ENCODE measurements around the gene ZSCAN9. TPM values are rescaled to one million over a fixed set of nuclear protein-coding genes. Genes with fewer than 3 reads are reported as not detected.
A peak's percentile ranks its signal among the peaks of the same experiment; 100 is the strongest.

ZSCAN9 gene
- total RNA-seq, 1 donor from 2014 or later = 27.1 TPM

- peaks cover 86% of the 10 kb centered on the region for H3K27me3 Mint-ChIP-seq
- H3K36me3 Mint-ChIP-seq = no peaks in the 10 kb centered on the region
- TF ChIP-seq, protein P1, sequence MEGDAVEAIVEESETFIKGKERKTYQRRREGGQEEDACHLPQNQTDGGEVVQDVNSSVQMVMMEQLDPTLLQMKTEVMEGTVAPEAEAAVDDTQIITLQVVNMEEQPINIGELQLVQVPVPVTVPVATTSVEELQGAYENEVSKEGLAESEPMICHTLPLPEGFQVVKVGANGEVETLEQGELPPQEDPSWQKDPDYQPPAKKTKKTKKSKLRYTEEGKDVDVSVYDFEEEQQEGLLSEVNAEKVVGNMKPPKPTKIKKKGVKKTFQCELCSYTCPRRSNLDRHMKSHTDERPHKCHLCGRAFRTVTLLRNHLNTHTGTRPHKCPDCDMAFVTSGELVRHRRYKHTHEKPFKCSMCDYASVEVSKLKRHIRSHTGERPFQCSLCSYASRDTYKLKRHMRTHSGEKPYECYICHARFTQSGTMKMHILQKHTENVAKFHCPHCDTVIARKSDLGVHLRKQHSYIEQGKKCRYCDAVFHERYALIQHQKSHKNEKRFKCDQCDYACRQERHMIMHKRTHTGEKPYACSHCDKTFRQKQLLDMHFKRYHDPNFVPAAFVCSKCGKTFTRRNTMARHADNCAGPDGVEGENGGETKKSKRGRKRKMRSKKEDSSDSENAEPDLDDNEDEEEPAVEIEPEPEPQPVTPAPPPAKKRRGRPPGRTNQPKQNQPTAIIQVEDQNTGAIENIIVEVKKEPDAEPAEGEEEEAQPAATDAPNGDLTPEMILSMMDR (conservative IDR thresholded peaks at IDR 0.05) = no peak
- no peak for DNase-seq (ENCODE audit: extremely low spot score, unreplicated experiment)
- H3K27ac Mint-ChIP-seq = no peak overlapping the region
- no peak overlapping the region for H3K4me3 Mint-ChIP-seq
- peaks cover 11% of the 10 kb centered on the region for H3K4me1 Mint-ChIP-seq (ENCODE audit: unreplicated experiment)
- H3K9me3 Mint-ChIP-seq = peaks cover 4% of the 10 kb centered on the region
These were observed 21.9 kb upstream of the ZSCAN9 start for GRCh38 chr6:28203201-28203600.

GRCh38 chr6:28205879-28206278 is 19.2 kb upstream of the ZSCAN9 start:
- no peak for DNase-seq (ENCODE audit: extremely low spot score, unreplicated experiment)
- peaks cover 15% of the 10 kb centered on the region for H3K4me1 Mint-ChIP-seq (ENCODE audit: unreplicated experiment)
- H3K27ac Mint-ChIP-seq = no peak overlapping the region
- TF ChIP-seq, protein P1 (conservative IDR thresholded peaks at IDR 0.05) = no peak
- H3K9me3 Mint-ChIP-seq = peaks cover 4% of the 10 kb centered on the region
- peak overlapping the region; percentile 98 for H3K4me3 Mint-ChIP-seq
- peaks cover 88% of the 10 kb centered on the region for H3K27me3 Mint-ChIP-seq
- no peaks in the 10 kb centered on the region for H3K36me3 Mint-ChIP-seq

- H3K9me3 Mint-ChIP-seq = peaks cover 4% of the 10 kb centered on the region
- peaks cover 90% of the 10 kb centered on the region for H3K27me3 Mint-ChIP-seq
- DNase-seq (ENCODE audit: extremely low spot score, unreplicated experiment) = no peak
- H3K27ac Mint-ChIP-seq = no peak overlapping the region
- no peaks in the 10 kb centered on the region for H3K36me3 Mint-ChIP-seq
- H3K4me3 Mint-ChIP-seq = peak overlapping the region; percentile 98
- TF ChIP-seq, protein P1 (conservative IDR thresholded peaks at IDR 0.05) = no peak
- H3K4me1 Mint-ChIP-seq (ENCODE audit: unreplicated experiment) = peaks cover 15% of the 10 kb centered on the region
These were observed 18.5 kb upstream of the ZSCAN9 start for GRCh38 chr6:28206527-28206926.

- no peaks in the 10 kb centered on the region for H3K36me3 Mint-ChIP-seq
- TF ChIP-seq, protein P1 (conservative IDR thresholded peaks at IDR 0.05) = no peak
- peak overlapping the region; percentile 98 for H3K4me3 Mint-ChIP-seq
- H3K9me3 Mint-ChIP-seq = peaks cover 4% of the 10 kb centered on the region
- H3K4me1 Mint-ChIP-seq (ENCODE audit: unreplicated experiment) = peaks cover 15% of the 10 kb centered on the region
- DNase-seq (ENCODE audit: extremely low spot score, unreplicated experiment) = no peak
- H3K27me3 Mint-ChIP-seq = peaks cover 90% of the 10 kb centered on the region
- H3K27ac Mint-ChIP-seq = peak overlapping the region; percentile 70
These were observed 18.1 kb upstream of the ZSCAN9 start for GRCh38 chr6:28206928-28207509.

DNA sequence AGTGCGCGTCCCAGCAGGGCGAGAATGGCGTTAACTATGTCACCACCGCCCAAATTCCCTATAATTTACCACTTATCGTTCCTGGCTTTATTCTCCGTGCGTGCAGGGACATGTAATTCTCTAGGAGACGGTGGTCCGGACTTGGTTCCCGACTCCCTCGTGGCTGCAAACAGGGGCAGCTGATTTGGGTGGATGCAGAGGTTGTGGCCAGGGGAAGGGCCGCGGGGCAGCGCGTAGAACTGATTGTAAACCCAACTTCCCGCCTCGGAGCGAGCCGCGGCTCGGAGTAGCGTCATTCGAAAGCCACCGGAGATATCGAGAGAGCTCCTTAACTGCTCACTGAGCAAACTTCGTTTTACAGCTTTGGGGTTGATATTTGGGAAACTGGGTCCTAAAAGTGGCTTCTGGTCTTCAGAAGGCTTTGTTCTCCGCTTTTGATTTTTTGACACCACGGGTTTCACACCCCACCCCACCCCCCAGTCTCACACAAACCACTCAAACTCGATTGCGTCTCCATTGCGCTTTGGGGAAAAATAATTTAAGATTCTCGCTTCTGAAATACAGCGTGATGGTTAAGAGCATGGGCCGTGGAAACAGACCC is 17.5 kb upstream of the ZSCAN9 start:
- peaks cover 20% of the 10 kb centered on the region for H3K4me1 Mint-ChIP-seq (ENCODE audit: unreplicated experiment)
- H3K27me3 Mint-ChIP-seq = peaks cover 91% of the 10 kb centered on the region
- peak overlapping the region; percentile 70 for H3K27ac Mint-ChIP-seq
- no peak for DNase-seq (ENCODE audit: extremely low spot score, unreplicated experiment)
- H3K36me3 Mint-ChIP-seq = no peaks in the 10 kb centered on the region
- H3K4me3 Mint-ChIP-seq = peak overlapping the region; percentile 98
- H3K9me3 Mint-ChIP-seq = peaks cover 4% of the 10 kb centered on the region
- TF ChIP-seq, protein P1 (conservative IDR thresholded peaks at IDR 0.05) = no peak

Measured in type B pancreatic cell (in vitro differentiated cells).